LNCaP clone FGC (cell line): ENCODE results near the gene PERCC1.

Experiments used
- DNase-seq: peaks from one replicate; pipeline ENCODE4 v3.0.0-alpha.2; 2011; ENCODE audit warnings: low read depth
- H3K4me3 ChIP-seq: 2 replicates; pipeline ENCODE4 v1.5.1; 2011; ENCODE audit warnings: mild to moderate bottlenecking, low read depth, low read length, control low read depth
- CTCF ChIP-seq: IDR thresholded peaks from 2 replicates; pipeline ENCODE4 v1.5.1; 2012; ENCODE audit warnings: mild to moderate bottlenecking; ENCODE audit not compliant: control insufficient read depth, insufficient read depth; ENCODE audit errors: extremely low read depth

Gene PERCC1

GRCh38 chr16:1444730-1445517, 14.0 kb downstream of the PERCC1 start:
- H3K4me3 ChIP-seq: no peak overlapping the region
- no peak for DNase-seq
- TF ChIP-seq CTCF: no peak

GRCh38 chr16:1445518-1446203, 14.8 kb downstream of the PERCC1 start:
- H3K4me3 ChIP-seq: no peak overlapping the region
- no peak for DNase-seq
- no peak for TF ChIP-seq CTCF

- no peak overlapping the region for H3K4me3 ChIP-seq
- no peak for DNase-seq
- no peak for TF ChIP-seq CTCF
These were observed 15.6 kb downstream of the PERCC1 start for GRCh38 chr16:1446296-1447080.

GRCh38 chr16:1447965-1448364, 17.1 kb downstream of the PERCC1 start:
- TF ChIP-seq CTCF: no peak
- no peak for DNase-seq
- H3K4me3 ChIP-seq: no peak overlapping the region

GRCh38 chr16:1448536-1449116, 17.7 kb downstream of the PERCC1 start:
- no peak for TF ChIP-seq CTCF
- DNase-seq: no peak
- no peak overlapping the region for H3K4me3 ChIP-seq

- no peak overlapping the region for H3K4me3 ChIP-seq
- DNase-seq: no peak
- TF ChIP-seq CTCF: no peak
These were observed 18.4 kb downstream of the PERCC1 start for GRCh38 chr16:1449201-1449788.
